HEK293 (cell line): ENCODE results near the gene PPP1R3E.

ENCODE experiments used
- CTCF ChIA-PET: fragments of 350-600 bp; formaldehyde crosslinking; extraction: SDS; loops from one replicate; lab custom pipeline; 2021; ENCODE audit warnings: antibody characterized with exemption; lab: Yijun Ruan, JAX
- POLR2A ChIA-PET: fragments of 300-600 bp; formaldehyde crosslinking; extraction: SDS; loops from one replicate; lab custom pipeline; 2020; ENCODE audit warnings: antibody characterized with exemption, inconsistent platforms; lab: Yijun Ruan, JAX
- H3K27ac ChIP-seq: fragments of 200-500 bp; sonication (Bioruptor generic); 2 replicates; pipeline ENCODE4 v1.5.1; 2014; ENCODE audit warnings: low read depth, low read length, control low read depth, inconsistent platforms; ENCODE audit errors: extremely low read depth
- H3K36me3 ChIP-seq, 2 experiments: fragments of 200-500 bp in 1 of 2; sonication (Bioruptor generic) in 1 of 2; 1 replicate in 1 of 2; 2 replicates in 1 of 2; pipeline ENCODE4 v1.5.1; 2014 to 2017; ENCODE audit warnings: inconsistent platforms in 2 of 2, low read length in 2 of 2; ENCODE audit not compliant: control insufficient read depth in 2 of 2, insufficient read depth in 1 of 2
- H3K4me1 ChIP-seq: fragments of 200-500 bp; sonication (Bioruptor generic); 2 replicates; pipeline ENCODE4 v1.5.1; 2014; ENCODE audit warnings: mild to moderate bottlenecking, low read length, inconsistent platforms; ENCODE audit not compliant: control insufficient read depth, insufficient read depth
- H3K4me3 ChIP-seq: 2 replicates; pipeline ENCODE4 v1.5.1; 2011; ENCODE audit warnings: low read depth, mild to moderate bottlenecking, control low read depth, low read length, moderate library complexity
- H3K9me3 ChIP-seq: fragments of 200-500 bp; sonication (Bioruptor generic); 2 replicates; pipeline ENCODE4 v1.5.1; 2014; ENCODE audit warnings: low read depth, low read length, inconsistent platforms; ENCODE audit not compliant: control insufficient read depth, insufficient read depth
- BCL11B ChIP-seq: fragments of 450-650 bp; formaldehyde crosslinking; IDR thresholded peaks from 2 replicates; pipeline ENCODE4 v1.5.1; 2016; ENCODE audit warnings: low read depth, missing biosample characterization, missing genetic modification characterization
- PATZ1 ChIP-seq: fragments of 450-650 bp; formaldehyde crosslinking; IDR thresholded peaks from 2 replicates; pipeline ENCODE4 v1.5.1; 2016; ENCODE audit warnings: missing biosample characterization, missing genetic modification characterization
- PBX3 ChIP-seq: sonication (generic); formaldehyde crosslinking; IDR thresholded peaks from 2 replicates; pipeline ENCODE4 v1.8.1; 2022; ENCODE audit warnings: mild to moderate bottlenecking, moderate library complexity, missing genetic modification reagents
- ZBTB20 ChIP-seq: fragments of 450-650 bp; formaldehyde crosslinking; IDR thresholded peaks from 2 replicates; pipeline ENCODE4 v1.5.1; 2016; ENCODE audit warnings: missing biosample characterization, missing genetic modification characterization
- ZBTB21 ChIP-seq: fragments of 450-650 bp; formaldehyde crosslinking; IDR thresholded peaks from 2 replicates; pipeline ENCODE4 v1.5.1; 2017; ENCODE audit warnings: missing biosample characterization, missing genetic modification characterization
- ZFP37 ChIP-seq: fragments of 450-650 bp; formaldehyde crosslinking; IDR thresholded peaks from 2 replicates; pipeline ENCODE4 v1.5.1; 2016; ENCODE audit warnings: missing biosample characterization, missing genetic modification characterization
- ZNF354C ChIP-seq: fragments of 450-650 bp; formaldehyde crosslinking; IDR thresholded peaks from 2 replicates; pipeline ENCODE4 v1.5.1; 2016; ENCODE audit warnings: missing biosample characterization, missing genetic modification characterization, low read depth, borderline replicate concordance
- ZNF394 ChIP-seq: fragments of 450-650 bp; formaldehyde crosslinking; IDR thresholded peaks from 2 replicates; pipeline ENCODE4 v1.5.1; 2016; ENCODE audit warnings: missing biosample characterization, missing genetic modification characterization, mild to moderate bottlenecking, moderate library complexity, borderline replicate concordance
- ZNF600 ChIP-seq: fragments of 450-650 bp; formaldehyde crosslinking; IDR thresholded peaks from 2 replicates; pipeline ENCODE4 v1.5.1; 2016; ENCODE audit warnings: missing biosample characterization, missing genetic modification characterization
- ZNF624 ChIP-seq: fragments of 450-650 bp; formaldehyde crosslinking; IDR thresholded peaks from 2 replicates; pipeline ENCODE4 v1.5.1; 2017; ENCODE audit warnings: missing biosample characterization, missing genetic modification characterization
- ZNF785 ChIP-seq: fragments of 450-650 bp; formaldehyde crosslinking; IDR thresholded peaks from 2 replicates; pipeline ENCODE4 v1.5.1; 2016; ENCODE audit warnings: missing biosample characterization, missing genetic modification characterization
- TF ChIP-seq, protein P1 (sequence below): fragments of 450-650 bp; formaldehyde crosslinking; IDR thresholded peaks from 2 replicates; pipeline ENCODE4 v1.5.1; 2016; ENCODE audit warnings: missing biosample characterization, missing genetic modification characterization
- TF ChIP-seq, protein P2 (sequence below): fragments of 450-650 bp; formaldehyde crosslinking; optimal IDR thresholded peaks from 2 replicates; pipeline ENCODE3; 2016; ENCODE audit warnings: missing biosample characterization, mild to moderate bottlenecking, missing genetic modification characterization
- TF ChIP-seq, protein P3 (sequence below): fragments of 450-650 bp; formaldehyde crosslinking; IDR thresholded peaks from 2 replicates; pipeline ENCODE4 v1.5.1; 2016; ENCODE audit warnings: missing biosample characterization, missing genetic modification characterization
- TF ChIP-seq, protein P4 (sequence below): fragments of 450-650 bp; formaldehyde crosslinking; IDR thresholded peaks from 2 replicates; pipeline ENCODE4 v1.5.1; 2017; ENCODE audit warnings: missing biosample characterization, missing genetic modification characterization
- TF ChIP-seq, protein P5 (sequence below): fragments of 450-650 bp; formaldehyde crosslinking; IDR thresholded peaks from 2 replicates; pipeline ENCODE4 v1.5.1; 2016; ENCODE audit warnings: missing biosample characterization, missing genetic modification characterization

The PPP1R3E gene

DNA sequence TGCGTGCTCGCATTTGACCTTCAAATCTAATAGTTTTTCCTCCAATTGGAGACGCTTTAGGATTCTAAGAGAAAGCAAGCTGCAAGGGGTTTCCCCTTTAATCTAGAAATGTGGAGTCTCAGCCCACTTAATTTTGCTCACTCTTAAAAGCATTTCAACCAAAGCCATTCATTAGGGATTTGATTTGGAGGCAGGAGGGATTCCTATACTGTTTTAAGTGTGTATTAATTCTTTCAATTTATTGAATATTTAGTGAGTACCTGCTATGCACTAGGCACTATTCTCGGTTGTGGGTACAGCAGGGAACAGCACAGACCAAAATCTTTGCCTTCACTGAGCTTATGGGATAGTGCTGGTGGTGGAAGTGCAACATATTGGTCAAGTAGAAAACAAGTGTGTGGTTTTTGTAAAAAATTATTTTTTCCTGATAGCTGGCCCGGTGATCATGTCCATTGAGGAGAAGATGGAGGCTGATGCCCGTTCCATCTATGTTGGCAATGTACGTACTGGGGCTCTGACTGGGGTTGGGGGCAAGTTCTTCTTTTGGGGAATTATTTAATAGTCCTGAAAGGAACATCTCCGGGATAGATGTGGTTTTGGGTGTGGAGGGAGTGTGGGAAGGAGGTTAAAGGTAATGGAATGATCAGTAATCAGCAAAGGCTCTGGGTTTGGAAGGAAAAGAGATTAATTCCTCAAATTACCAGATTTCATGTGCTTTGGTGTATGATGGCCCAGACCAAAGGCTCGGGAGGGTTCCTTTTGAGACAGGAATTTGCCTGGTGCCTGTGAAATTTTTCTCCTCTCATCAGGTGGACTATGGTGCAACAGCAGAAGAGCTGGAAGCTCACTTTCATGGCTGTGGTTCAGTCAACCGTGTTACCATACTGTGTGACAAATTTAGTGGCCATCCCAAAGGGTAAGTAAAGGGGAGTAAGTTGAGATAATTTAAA, 20.2 kb upstream of the PPP1R3E start:
- Histone ChIP-seq H3K4me1 (peaks cover 15% of the 10 kb centered on the region), H3K27ac (peak overlapping the region; percentile 92), H3K4me3 (peak overlapping the region; percentile 97), H3K9me3 (no peaks in the 10 kb centered on the region), H3K36me3 (peaks cover 25 to 41% of the 10 kb centered on the region in 2 experiments)
- ChIA-PET CTCF (interaction anchor here (0.6 to 2.5 kb wide), 8 partner anchors 11 to 285 kb away, joined by 3 to 14 read pairs (median 4); partner anchors contain the start of gene SLC22A17), POLR2A (interaction anchor here (1.3 to 7.9 kb wide), 5 partner anchors 19 to 233 kb away, joined by 3 to 170 read pairs (median 17); partner anchors contain the start of genes ACIN1, BCL2L2, C14orf119 and HOMEZ)
- TF ChIP-seq ZFP37 (tag by site-specific recombination) (no peak), PBX3 (CRISPR knock-in tag) (no peak), ZBTB21 (tag by site-specific recombination) (no peak)
- TF ChIP-seq, protein P1, sequence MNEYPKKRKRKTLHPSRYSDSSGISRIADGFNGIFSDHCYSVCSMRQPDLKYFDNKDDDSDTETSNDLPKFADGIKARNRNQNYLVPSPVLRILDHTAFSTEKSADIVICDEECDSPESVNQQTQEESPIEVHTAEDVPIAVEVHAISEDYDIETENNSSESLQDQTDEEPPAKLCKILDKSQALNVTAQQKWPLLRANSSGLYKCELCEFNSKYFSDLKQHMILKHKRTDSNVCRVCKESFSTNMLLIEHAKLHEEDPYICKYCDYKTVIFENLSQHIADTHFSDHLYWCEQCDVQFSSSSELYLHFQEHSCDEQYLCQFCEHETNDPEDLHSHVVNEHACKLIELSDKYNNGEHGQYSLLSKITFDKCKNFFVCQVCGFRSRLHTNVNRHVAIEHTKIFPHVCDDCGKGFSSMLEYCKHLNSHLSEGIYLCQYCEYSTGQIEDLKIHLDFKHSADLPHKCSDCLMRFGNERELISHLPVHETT (tag by site-specific recombination), result 0 out of 2 replicates have a peak, but pooled peaks have one; percentile 7

DNA sequence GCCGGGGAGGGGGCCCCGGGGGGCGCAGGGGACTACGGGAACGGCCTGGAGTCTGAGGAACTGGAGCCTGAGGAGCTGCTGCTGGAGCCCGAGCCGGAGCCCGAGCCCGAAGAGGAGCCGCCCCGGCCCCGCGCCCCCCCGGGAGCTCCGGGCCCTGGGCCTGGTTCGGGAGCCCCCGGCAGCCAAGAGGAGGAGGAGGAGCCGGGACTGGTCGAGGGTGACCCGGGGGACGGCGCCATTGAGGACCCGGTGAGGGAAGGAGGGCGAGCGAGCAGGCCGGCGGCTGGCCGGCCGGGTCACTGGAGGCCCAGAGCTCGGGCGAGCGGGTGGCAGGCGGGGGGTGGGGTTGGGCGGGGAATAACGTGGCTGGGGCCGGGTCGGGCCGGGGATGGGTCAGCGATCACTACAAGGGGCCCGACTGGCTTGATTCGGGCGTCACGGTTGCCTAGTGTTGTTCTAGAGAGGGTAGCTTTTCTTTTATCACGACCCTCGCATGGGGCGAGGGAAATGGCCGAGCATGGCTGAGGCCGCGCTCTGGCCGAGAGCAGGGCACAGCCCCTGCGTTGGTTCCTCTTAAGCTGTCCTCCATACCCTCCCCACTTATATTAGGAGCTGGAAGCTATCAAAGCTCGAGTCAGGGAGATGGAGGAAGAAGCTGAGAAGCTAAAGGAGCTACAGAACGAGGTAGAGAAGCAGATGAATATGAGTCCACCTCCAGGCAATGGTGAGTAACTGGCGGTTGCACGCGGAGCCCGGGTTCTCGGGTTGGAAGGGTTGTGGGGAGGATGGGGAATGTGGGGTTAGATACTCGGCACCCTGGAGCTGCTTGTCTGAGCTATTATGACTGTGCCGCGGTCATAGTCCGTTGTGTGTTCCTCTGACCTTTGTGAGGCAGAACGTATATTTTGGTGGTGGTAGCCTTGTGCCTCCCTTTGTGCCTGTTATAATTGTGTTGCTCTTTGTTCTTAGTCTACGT, 19.2 kb upstream of the PPP1R3E start:
- POLR2A ChIA-PET, result interaction anchor here (0.5 to 7.9 kb wide), 24 partner anchors 9 to 867 kb away, joined by 3 to 170 read pairs (median 4); partner anchors contain the start of genes ACIN1, BCL2L2, C14orf119 and HOMEZ
- peaks cover 28 to 41% of the 10 kb centered on the region in 2 experiments for H3K36me3 ChIP-seq
- peak overlapping the region; percentile 92 for H3K27ac ChIP-seq
- H3K4me3 ChIP-seq, result peak overlapping the region; percentile 97
- CTCF ChIA-PET, result interaction anchor here (0.6 to 2.5 kb wide), 10 partner anchors 12 to 310 kb away, joined by 3 to 14 read pairs (median 4); partner anchors contain the start of gene SLC22A17
- H3K4me1 ChIP-seq, result peaks cover 15% of the 10 kb centered on the region
- no peaks in the 10 kb centered on the region for H3K9me3 ChIP-seq
- TF ChIP-seq ZNF624 (tag by site-specific recombination) (no peak), ZNF394 (tag by site-specific recombination) (peak; percentile 83), PATZ1 (tag by site-specific recombination) (peak; percentile 28; the same call in 1 of the 2 replicates), BCL11B (tag by site-specific recombination) (no peak), ZBTB20 (tag by site-specific recombination) (peak; percentile 54), ZNF354C (tag by site-specific recombination) (no peak), ZNF785 (tag by site-specific recombination) (no peak), PBX3 (CRISPR knock-in tag) (no peak), ZNF600 (tag by site-specific recombination) (peak; percentile 76)
- TF ChIP-seq, protein P2, sequence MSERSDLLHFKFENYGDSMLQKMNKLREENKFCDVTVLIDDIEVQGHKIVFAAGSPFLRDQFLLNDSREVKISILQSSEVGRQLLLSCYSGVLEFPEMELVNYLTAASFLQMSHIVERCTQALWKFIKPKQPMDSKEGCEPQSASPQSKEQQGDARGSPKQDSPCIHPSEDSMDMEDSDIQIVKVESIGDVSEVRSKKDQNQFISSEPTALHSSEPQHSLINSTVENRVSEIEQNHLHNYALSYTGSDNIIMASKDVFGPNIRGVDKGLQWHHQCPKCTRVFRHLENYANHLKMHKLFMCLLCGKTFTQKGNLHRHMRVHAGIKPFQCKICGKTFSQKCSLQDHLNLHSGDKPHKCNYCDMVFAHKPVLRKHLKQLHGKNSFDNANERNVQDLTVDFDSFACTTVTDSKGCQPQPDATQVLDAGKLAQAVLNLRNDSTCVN (tag by site-specific recombination), result peak; percentile 7
- TF ChIP-seq, protein P3, sequence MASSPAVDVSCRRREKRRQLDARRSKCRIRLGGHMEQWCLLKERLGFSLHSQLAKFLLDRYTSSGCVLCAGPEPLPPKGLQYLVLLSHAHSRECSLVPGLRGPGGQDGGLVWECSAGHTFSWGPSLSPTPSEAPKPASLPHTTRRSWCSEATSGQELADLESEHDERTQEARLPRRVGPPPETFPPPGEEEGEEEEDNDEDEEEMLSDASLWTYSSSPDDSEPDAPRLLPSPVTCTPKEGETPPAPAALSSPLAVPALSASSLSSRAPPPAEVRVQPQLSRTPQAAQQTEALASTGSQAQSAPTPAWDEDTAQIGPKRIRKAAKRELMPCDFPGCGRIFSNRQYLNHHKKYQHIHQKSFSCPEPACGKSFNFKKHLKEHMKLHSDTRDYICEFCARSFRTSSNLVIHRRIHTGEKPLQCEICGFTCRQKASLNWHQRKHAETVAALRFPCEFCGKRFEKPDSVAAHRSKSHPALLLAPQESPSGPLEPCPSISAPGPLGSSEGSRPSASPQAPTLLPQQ, result 0 out of 2 replicates have a peak, but pooled peaks have one; percentile 22
- TF ChIP-seq, protein P4, sequence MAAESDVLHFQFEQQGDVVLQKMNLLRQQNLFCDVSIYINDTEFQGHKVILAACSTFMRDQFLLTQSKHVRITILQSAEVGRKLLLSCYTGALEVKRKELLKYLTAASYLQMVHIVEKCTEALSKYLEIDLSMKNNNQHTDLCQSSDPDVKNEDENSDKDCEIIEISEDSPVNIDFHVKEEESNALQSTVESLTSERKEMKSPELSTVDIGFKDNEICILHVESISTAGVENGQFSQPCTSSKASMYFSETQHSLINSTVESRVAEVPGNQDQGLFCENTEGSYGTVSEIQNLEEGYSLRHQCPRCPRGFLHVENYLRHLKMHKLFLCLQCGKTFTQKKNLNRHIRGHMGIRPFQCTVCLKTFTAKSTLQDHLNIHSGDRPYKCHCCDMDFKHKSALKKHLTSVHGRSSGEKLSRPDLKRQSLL (tag by site-specific recombination), result peak; percentile 73; the same call in 1 of the 2 replicates
- TF ChIP-seq, protein P5, sequence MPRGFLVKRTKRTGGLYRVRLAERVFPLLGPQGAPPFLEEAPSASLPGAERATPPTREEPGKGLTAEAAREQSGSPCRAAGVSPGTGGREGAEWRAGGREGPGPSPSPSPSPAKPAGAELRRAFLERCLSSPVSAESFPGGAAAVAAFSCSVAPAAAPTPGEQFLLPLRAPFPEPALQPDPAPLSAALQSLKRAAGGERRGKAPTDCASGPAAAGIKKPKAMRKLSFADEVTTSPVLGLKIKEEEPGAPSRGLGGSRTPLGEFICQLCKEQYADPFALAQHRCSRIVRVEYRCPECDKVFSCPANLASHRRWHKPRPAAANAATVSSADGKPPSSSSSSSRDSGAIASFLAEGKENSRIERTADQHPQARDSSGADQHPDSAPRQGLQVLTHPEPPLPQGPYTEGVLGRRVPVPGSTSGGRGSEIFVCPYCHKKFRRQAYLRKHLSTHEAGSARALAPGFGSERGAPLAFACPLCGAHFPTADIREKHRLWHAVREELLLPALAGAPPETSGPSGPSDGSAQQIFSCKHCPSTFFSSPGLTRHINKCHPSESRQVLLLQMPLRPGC (tag by site-specific recombination), result no peak
